AG20443 (cell line): ENCODE data around the gene NPIPB12.
"Not testable (repeated sequence)": the region's sequence is repeated elsewhere in the genome, so short reads cannot be mapped to it uniquely, and the experiment has no call there.

Source experiments
- DNase-seq: peaks from one replicate; pipeline ENCODE4 v3.0.0; 2012; ENCODE audit warnings: low spot score, mixed read lengths

NPIPB12 gene

GRCh38 chr16:29506308-29506707, at the start of gene NPIPB12:
Gene NPIPB12, minus strand, starts transcription at chr16:29506408.
- DNase-seq: not testable (repeated sequence)

GRCh38 chr16:29521520-29521919, 15.3 kb upstream of the NPIPB12 start:
- DNase-seq: not testable (repeated sequence)

GRCh38 chr16:29482276-29482675, 23.9 kb downstream of the NPIPB12 start:
- DNase-seq: not testable (repeated sequence)

- not testable (repeated sequence) for DNase-seq
Measured at GRCh38 chr16:29472065-29472464, 34.1 kb downstream of the NPIPB12 start.

GRCh38 chr16:29469660-29470059, 36.5 kb downstream of the NPIPB12 start:
- DNase-seq: not testable (repeated sequence)

- not testable (repeated sequence) for DNase-seq
Measured at GRCh38 chr16:29467654-29468366, 38.4 kb downstream of the NPIPB12 start.

GRCh38 chr16:29466904-29467303, 39.3 kb downstream of the NPIPB12 start:
- not testable (repeated sequence) for DNase-seq

GRCh38 chr16:29465985-29466824, 40.0 kb downstream of the NPIPB12 start:
- DNase-seq: not testable (repeated sequence)

GRCh38 chr16:29460647-29461030, 45.6 kb downstream of the NPIPB12 start:
- not testable (repeated sequence) for DNase-seq

GRCh38 chr16:29459706-29460646, 46.2 kb downstream of the NPIPB12 start, which contains the start of gene SULT1A4:
Gene SULT1A4, plus strand, starts transcription at chr16:29459913. Its CDS starts 1,473 bp downstream, at chr16:29461386.
- DNase-seq: not testable (repeated sequence)

- not testable (repeated sequence) for DNase-seq
Measured at GRCh38 chr16:29457660-29458059, 48.5 kb downstream of the NPIPB12 start.

- not testable (repeated sequence) for DNase-seq
Measured at GRCh38 chr16:29454828-29455227, 51.4 kb downstream of the NPIPB12 start.

GRCh38 chr16:29454269-29454668, 51.9 kb downstream of the NPIPB12 start, which contains the start of the genes BOLA2 and SLX1B:
Gene BOLA2, minus strand, starts transcription at chr16:29454351. Its CDS starts 98 bp downstream, at chr16:29454253.
Gene SLX1B, plus strand, starts transcription at chr16:29454533.
- not testable (repeated sequence) for DNase-seq

- DNase-seq: not testable (repeated sequence)
Measured at GRCh38 chr16:29453754-29454153, 52.5 kb downstream of the NPIPB12 start.
